ENCODE measurements around the gene MED23.
"Not testable (repeated sequence)": the region's sequence is repeated elsewhere in the genome, so short reads cannot be mapped to it uniquely, and the experiment has no call there.

Gene MED23

DNA sequence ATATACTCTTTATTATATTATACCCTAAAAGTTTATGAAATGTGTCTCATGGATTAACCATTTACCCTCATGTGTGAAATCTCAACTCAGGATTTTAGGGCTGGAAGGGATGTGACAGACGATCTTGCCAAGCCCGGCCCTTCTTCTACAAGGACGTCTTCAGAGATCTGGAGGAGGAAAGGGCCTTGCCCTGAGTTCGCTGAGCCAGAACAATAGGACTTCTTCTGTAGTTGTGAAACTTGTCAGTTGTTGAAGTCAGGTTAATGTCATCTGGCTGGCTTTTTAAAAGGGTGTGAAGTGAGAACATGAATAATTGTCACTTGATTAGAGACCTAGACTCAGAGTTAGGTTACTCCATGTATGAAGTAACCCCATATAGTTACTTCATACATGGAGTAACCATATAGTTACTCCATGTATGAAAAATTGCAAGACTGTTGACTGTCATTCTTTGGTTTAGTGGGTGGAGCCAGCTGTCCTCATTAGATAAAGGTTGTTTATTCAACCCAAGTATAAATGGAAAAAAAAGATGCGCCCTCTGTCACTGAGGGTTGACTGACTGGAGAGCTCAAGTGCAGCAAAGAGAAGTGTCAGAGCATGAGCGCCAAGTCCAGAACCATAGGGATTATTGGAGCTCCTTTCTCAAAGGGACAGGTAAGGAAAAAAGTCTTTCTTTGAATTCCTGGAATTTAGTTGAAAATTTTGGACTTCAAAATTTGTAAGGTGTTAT, 55.2 kb downstream of the MED23 start, which contains the start of gene ARG1:
ARG1 (plus strand) TSS at position 541 of the 730 bp plus-strand sequence; CDS start at position 598, 57 bp downstream.
- DNase-seq (ENCODE audit: low read depth in 2 of 2): no peak

DNA sequence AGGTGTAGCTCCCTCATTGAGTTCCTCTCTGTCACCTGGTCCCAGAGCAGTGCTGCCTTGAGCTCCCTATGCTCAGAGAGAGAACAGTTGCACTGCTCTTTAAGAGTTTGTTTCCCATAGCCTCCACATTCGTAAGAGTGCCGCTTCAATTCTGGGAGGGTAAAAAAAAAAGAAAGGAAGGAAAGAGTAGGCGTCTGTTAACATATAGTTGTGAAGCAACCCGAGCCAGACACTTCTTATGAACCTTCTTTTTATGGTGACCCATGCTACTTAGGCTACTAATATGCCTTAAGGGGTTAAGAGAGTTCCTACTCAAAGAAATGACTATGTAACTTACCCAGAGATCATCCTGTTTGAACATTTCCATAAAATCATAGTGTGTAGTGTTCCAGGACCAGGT, 59.3 kb downstream of the MED23 start:
- no peak for DNase-seq (ENCODE audit: low read depth in 2 of 2)

DNA sequence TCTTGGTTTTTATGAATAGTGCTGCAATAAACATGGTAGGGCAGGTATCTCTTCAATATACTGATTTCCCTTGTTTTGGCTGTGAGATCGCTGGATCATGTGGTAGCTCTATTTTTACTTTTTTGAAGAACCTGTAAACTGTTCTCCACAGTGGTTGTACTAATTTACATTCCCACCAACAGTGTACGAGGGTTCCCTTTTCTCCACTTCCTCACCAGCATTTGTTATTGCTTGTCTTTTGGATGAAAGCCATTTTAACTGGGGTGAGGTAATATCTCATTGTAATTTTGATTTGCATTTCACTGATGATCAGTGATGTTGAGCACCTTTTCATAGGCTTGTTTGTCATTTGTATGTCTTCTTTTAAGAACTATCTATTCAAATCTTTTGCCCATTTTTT, 63.0 kb downstream of the MED23 start:
- no peak for DNase-seq (ENCODE audit: low read depth in 2 of 2)

DNA sequence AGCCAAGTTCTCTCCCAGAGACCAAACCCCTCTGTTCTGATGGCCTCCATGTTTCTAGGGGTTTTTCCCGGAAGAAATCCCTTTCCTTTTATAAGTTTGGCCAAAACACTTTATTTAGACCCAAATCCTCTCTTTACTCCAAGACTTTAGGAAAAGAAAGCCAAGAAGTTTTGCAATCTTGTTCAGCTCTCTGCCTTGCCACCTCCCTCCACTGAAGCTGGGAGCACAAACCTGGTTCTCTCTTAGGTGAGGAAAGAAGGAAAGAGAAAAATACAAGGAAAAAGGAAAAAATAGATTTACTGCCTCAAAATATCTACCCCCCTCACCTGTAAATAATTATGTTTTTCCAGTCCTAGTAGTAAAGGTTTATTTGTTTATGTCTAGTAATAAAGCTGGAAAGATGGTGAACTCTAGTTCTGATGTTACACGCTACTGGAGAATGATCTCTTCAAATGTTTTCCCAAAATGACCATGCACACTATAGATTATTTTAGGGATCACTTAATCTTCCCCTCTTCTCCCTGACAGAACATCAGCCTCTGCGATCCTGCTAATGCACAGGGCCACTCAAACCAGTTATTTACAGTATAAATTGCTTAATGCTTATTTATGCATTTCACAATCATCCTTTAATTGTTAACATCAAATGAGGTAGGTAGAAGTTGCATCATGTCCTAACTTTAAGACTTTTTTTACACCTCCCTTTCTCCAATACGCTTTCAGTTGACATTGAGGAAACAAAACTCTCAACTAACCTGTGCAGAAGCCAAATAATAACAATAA, 65.9 kb downstream of the MED23 start:
- no peak for DNase-seq (ENCODE audit: low read depth in 2 of 2)

DNA sequence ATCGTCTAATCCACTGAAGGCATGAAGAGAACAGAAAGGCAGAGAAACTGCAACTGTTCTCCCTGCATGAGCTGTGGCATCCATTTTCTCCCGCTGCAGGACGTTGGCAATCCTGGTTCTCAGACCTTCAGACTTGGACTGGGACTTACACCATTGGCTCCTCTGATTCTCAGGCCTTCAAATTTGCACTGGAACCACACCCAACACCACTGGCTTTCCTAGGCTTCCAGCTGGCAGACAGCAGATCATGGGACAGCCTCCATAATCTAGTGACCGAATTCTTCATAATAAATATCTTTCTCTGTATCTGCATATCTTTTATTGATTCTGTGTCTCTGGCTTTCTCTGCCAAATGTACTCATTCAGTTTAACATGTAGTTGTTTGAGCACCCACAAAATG, 69.1 kb downstream of the MED23 start:
- DNase-seq (ENCODE audit: low read depth in 2 of 2): no peak

DNA sequence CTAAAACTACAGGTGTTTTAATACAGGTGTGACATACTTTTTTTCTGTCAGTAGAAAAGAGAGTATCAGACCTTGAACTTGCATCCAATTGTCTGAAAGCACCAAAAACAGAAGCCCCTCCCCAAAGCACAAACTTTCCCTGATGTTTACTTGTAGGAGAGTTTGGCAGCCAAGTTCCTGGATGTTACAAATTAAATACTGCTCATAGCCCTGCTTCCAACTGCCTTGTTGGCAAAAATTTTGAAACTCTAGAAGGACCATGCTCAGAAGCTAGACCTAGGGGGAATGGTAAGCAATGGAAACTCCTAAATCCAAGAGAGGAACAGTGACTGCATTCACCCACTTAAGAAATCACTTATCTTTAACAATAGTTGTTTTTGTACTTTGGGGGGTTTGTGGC, 72.0 kb downstream of the MED23 start:
- no peak for DNase-seq (ENCODE audit: low read depth in 2 of 2)

DNA sequence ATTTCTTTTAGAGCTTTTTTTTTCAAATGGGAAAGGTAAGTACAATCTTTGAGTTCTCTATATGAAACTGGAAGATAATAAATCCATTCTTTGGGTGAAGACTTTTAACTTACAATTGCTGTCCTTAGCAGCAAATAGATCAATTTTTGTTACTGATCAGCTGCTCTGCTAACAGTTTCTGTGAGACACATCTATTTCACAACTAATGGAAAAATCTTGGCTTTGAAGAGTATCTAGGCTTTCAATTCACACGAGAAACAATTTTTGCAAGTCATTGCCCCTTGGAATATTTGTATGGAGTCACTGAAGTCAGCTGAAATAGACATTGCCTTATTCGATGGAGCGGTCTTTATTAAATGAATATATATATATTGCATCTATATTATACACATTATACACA, 75.5 kb downstream of the MED23 start:
- DNase-seq (ENCODE audit: low read depth in 2 of 2): no peak

DNA sequence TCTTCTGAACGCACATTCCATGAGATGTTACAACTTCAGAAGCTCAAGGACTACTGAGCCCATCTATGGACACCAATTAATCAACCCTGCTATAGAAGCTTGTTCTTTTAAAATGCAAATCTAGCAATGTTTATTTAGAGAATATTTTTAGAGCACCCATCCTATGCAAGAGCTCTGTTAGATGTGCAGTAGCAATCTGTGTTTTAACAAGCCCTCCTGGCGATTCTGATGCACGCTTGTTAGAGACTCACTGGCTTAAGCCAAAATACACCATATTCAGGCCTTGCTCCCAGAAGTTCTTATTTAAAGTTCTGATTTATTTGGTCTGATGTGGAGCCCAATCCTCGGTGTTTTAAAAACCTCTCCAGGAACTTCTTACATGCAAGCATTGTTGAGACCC, 76.1 kb downstream of the MED23 start:
- DNase-seq (ENCODE audit: low read depth in 2 of 2): no peak

DNA sequence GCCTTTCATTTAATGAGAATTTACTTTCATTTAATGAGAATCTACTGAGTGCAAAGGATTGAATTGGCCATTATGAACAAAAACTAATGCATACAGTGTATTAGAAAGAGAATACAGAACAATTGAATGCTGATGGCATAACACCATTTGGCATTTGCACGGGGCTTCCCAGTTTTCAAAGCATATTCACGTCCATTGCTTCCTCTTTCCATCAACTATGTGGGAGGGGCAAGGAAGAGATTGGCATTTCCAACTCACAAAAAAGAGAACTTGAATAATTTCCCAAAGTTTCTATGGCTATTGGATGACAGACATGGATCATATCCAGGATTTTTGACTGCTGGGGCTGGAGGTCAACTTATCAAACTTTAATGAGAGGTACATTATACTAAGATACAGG, 78.2 kb downstream of the MED23 start:
- DNase-seq (ENCODE audit: low read depth in 2 of 2): no peak

DNA sequence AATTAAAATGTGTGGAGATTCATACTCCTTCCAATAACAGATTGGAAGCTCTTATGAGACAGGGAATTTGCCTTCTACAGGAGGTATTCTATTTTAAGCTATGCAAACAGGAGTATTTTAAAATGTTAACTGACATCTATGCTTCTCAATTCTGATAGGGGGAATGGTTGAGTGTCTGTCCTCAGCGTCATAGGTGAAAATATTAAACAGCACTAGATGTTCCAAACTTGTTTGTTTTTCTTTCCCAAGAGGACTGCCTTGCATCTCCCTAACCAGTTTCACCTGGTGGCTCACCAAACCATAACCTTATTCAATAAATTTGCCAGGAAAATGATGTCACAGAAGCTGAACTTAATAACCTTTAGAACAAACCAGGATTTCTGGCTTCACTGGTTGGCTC, 79.6 kb downstream of the MED23 start:
- no peak for DNase-seq (ENCODE audit: low read depth in 2 of 2)

DNA sequence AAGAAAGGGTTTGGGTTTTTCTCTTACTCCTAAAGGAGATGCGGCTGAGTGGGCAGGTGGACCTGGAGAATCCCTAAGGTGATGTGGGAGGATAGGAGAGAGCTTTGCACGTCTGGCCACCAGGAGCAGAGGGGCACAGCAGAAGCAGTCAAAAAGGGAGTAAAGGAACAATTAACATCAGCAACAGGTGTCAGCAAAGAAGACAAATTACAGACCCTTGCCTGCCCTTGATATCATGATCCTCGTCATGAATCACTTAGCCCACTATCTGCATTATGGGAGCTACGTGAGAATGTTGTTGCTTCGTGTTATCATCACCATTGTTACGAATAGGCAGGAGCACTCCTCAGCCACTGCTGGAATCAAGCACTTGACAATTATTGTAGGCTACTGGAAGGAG, 80.6 kb downstream of the MED23 start:
- no peak for DNase-seq (ENCODE audit: low read depth in 2 of 2)

DNA sequence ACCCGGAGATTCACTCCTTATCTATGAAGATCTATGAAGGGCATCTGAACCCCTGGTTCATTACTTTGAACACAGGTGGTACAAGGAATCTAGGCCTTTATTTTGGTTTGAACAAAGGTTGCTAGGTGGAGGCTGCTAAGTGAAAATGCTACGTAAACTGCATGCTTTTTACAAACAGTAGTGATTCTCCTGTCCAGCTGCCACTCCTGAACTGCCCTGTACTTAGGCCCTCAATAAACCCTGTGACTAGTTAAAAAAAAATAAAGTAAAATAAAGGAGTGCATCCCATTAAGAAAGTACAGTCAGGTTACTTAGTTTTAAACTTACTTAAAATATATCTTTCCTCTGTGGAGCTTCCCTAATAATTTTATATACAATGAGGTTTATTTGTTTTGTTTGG, 82.7 kb downstream of the MED23 start:
- DNase-seq (ENCODE audit: low read depth in 2 of 2): no peak

DNA sequence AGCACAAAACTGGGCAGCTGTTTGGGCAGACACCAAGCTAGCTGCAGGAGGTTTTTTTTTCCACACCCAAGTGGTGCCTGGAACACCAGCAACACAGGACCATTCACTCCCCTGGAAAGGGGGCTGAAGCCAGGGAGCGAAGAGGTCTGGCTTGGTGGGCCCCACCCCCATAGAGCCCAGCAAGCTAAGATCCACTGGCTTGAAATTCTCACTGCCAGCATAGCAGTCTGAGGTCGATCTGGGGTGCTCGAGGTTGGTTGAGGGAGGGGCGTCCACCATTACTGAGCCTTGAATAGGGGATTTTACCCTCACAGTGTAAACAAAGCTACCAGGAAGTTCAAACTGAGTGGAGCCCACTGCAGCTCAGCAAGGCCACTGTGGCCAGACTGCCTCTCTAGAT, 89.4 kb downstream of the MED23 start:
- not testable (repeated sequence) for DNase-seq (ENCODE audit: low read depth in 2 of 2)

DNA sequence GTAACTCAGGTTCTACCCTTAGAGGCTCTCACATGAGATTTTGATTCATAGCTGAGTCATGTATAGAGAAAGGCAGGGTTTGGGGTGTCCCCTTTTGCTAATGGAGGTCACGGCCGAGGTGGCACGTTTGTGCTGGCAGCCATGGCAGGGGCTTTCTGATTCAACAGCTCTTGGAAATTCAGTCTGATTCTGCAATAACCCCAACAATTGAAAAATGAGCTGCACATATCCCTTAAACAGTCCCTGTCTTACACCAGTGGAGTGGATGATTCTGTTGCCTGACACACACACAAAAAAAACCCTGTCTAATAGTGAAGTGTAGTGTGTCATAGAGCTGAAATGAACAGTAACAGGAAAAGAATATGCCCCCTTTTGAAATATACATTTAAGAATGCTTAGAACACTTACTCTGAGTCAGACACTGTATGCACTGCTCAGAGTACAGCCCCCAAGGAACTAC, 95.4 kb downstream of the MED23 start:
- peak; percentile 29 to 50 for DNase-seq (ENCODE audit: low read depth in 2 of 2)

DNA sequence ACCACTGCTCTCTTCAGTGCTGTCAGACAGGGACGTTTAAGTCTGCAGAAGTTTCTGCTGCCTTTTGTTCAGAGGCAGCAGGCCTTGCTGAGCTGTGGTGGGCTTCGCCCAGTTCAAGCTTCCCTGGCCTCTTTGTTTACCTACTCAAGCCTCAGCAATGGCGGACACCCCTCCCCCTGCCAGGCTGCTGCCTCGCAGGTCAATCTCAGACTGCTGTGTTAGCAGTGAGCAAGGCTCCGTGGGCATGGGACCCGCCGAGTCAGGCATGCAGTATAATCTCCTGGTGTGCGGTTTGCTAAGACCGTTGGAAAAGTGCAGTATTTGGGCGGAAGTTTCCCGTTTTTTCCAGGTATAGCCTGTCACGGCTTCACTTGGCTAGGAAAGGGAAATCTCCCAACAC, 96.4 kb downstream of the MED23 start:
- DNase-seq (ENCODE audit: low read depth in 2 of 2): not testable (repeated sequence)

DNA sequence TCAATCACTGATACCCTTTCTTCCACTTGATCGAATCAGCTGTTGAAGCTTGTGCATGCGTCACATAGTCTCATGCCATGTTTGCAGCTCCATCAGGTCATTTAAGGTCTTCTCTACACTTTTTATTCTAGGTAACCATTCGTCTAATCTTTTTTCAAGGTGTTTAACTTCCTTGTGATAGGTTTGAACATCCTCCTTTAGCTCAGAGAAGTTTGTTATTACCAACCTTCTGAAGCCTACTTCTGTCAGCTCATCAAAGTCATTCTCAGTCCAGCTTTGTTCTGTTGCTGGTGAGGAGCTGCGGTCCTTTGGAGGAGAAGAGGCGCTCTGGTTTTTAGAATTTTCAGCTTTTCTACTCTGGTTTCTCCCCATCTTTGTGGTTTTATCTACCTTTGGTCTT, 97.1 kb downstream of the MED23 start:
- DNase-seq (ENCODE audit: low read depth in 2 of 2): not testable (repeated sequence)

DNA sequence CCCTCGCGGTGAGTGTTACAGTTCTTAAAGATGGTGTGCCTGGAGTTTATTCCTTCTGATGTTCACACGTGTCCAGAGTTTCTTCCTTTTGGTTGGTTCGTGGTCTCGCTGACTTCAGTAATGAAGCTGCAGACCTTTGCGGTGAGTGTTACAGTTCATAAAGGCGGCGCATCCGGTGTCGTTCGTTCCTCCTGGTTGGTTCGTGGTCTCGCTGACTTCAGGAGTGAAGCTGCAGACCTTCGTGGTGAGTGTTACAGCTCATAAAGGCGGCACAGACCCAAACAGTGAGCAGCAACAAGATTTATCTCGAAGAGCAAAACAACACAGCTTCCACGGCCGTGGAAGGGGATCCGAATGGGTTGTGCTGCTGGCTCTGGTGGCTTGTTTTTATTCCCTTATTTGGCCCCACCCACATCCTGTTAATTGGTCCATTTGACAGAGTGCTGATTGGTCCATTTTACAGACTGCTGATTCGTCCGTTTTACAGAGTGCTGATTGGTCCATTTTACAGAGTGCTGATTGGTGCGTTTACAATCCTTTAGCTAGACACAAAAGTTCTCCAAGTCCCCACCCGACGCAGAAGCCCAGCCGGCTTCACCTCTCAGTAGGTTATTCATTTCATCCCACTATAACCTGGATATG, 103.2 kb downstream of the MED23 start:
- no peak for DNase-seq (ENCODE audit: low read depth in 2 of 2)

DNA sequence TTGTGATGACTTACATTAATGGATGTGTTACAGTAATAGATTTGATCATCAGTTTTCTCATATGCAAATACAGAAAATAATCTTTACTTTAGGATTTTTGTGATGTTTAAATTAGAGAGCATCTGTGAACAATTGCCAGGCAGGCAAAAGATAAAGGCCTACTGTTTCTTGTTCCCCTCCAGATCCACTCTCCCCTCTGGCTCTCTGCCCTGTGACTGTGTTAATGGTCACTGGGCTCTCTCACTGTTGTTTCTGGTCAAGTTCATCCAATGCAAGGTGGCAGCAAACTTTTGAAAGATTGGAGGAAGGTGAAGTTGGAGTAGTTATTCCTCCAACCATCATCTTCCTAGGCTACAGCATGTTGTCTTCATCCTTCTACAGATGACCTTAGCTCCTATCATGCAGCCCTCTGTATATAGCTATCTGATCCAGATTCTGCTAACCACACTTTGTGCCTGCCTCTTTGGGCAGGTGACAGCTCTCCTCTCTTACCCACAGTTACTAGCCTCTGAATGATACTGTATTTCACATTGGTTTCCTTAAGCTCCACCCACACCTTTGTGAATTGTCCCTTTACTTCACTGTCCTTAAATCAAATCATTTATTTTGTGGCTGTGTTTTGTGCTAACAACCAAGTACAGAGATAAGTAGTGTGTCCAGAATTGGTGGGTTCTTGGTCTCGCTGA, 103.9 kb downstream of the MED23 start:
- no peak for DNase-seq (ENCODE audit: low read depth in 2 of 2)
